PC-3 (cell line): ENCODE results near the gene STX17.

Experiments
- EZH2 ChIP-seq: fragments of 300-600 bp; sonication (generic); IDR thresholded peaks from one replicate; pipeline ENCODE4 v1.6.1; 2017; ENCODE audit warnings: antibody characterized with exemption, mild to moderate bottlenecking, low read length; ENCODE audit not compliant: unreplicated experiment
- EZH2phosphoT487 ChIP-seq: fragments of 300-600 bp; sonication (generic); IDR thresholded peaks from 2 replicates; pipeline ENCODE4 v1.6.1; 2018; ENCODE audit warnings: mild to moderate bottlenecking, antibody characterized with exemption, low read length, borderline replicate concordance
- TF ChIP-seq, protein P1 (sequence below): fragments of 300-600 bp; sonication (generic); conservative IDR thresholded peaks from 2 replicates; pipeline ENCODE4 v1.5.1; 2017; ENCODE audit warnings: antibody characterized with exemption, low read depth, mild to moderate bottlenecking, low read length

DNA sequence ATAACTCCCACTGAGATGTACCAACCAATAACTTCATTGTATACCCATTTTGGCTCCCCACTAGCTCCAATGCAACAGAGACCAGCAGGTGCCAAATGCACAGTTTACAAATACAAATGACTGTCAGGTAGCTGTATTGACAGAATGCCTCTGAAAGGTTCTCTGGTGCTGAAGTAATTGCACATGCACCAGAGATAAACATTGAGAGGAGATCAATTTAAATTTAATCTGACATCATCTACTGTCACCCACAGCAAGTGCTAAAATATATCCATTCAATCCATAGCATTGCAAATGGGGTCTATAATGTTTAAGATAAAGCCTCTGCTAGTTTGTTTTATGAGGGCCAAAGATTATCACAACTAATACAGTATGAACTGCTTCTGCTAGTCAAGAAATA is 80.2 kb downstream of the STX17 start:
- TF ChIP-seq, protein P1, sequence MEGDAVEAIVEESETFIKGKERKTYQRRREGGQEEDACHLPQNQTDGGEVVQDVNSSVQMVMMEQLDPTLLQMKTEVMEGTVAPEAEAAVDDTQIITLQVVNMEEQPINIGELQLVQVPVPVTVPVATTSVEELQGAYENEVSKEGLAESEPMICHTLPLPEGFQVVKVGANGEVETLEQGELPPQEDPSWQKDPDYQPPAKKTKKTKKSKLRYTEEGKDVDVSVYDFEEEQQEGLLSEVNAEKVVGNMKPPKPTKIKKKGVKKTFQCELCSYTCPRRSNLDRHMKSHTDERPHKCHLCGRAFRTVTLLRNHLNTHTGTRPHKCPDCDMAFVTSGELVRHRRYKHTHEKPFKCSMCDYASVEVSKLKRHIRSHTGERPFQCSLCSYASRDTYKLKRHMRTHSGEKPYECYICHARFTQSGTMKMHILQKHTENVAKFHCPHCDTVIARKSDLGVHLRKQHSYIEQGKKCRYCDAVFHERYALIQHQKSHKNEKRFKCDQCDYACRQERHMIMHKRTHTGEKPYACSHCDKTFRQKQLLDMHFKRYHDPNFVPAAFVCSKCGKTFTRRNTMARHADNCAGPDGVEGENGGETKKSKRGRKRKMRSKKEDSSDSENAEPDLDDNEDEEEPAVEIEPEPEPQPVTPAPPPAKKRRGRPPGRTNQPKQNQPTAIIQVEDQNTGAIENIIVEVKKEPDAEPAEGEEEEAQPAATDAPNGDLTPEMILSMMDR = no peak
- no peak for TF ChIP-seq EZH2
- no peak for TF ChIP-seq EZH2phosphoT487
